Upper lobe of left lung (tissue), 4 donors: ENCODE data around the gene GPR18.

ENCODE experiments used
- POLR2A ChIP-seq, 4 donors: fragments of 450-650 bp; IDR thresholded peaks; one replicate each; pipeline ENCODE4 v1.5.1; 2016 to 2017; ENCODE audit warnings: antibody characterized with exemption in 4 of 4, mild to moderate bottlenecking in 2 of 4
- TF ChIP-seq, protein P1 (sequence below), 6 experiments: fragments of 450-650 bp in 4 of 6; fragments of 200-600 bp in 2 of 6; sonication (generic) in 2 of 6; IDR thresholded peaks; one replicate each; pipeline ENCODE4 v1.5.1; 2016 to 2019; ENCODE audit warnings: antibody characterized with exemption in 6 of 6

DNA sequence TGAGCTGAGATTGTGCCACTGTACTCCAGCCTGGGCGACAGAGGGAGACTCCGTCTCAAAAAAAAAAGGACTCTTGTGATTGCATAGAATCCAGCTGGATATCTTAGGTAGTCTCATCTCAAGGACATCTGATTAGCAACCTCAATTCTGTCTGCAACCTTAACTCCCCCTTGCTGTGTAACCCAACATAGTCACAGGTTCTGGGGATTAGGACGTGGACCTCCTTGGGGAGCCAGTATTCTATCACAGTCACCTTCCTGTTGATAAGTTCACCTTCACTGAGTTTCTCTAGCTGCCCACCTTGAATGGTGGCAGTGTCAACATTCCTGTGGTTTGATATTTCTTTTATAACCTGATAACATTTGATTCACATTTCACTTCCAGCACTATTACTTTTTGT, 27.2 kb downstream of the GPR18 start:
- no peak for TF ChIP-seq POLR2A (IDR thresholded peaks at IDR 0.05)
- TF ChIP-seq, protein P1, sequence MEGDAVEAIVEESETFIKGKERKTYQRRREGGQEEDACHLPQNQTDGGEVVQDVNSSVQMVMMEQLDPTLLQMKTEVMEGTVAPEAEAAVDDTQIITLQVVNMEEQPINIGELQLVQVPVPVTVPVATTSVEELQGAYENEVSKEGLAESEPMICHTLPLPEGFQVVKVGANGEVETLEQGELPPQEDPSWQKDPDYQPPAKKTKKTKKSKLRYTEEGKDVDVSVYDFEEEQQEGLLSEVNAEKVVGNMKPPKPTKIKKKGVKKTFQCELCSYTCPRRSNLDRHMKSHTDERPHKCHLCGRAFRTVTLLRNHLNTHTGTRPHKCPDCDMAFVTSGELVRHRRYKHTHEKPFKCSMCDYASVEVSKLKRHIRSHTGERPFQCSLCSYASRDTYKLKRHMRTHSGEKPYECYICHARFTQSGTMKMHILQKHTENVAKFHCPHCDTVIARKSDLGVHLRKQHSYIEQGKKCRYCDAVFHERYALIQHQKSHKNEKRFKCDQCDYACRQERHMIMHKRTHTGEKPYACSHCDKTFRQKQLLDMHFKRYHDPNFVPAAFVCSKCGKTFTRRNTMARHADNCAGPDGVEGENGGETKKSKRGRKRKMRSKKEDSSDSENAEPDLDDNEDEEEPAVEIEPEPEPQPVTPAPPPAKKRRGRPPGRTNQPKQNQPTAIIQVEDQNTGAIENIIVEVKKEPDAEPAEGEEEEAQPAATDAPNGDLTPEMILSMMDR (IDR thresholded peaks at IDR 0.05), result no peak
